ENCODE data around the gene CLOCK. TPM values are rescaled to one million over a fixed set of nuclear protein-coding genes. Genes with fewer than 3 reads are reported as not detected.

Gene CLOCK
- total and polyA plus RNA-seq, 5 donors from 2014 or later, result 4.6 to 16.6 (median 7.9) TPM

DNA sequence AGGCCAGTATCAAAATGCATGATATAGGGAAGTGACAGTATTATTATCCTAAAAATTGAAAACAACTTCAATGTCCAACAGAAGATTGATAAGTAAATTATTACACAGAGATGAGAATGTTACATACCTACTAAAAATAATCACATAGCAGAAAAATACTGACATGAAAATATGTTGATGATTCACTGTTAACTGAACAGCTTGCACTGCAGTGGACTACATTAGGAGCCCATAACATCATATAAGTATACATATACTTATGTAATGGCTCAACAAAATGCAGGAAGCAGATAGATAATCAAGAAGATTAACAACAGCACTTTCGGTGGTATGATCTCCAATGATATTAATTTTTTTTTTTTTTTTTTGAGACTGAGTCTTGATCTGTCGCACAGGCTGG is 7.1 kb downstream of the CLOCK start:
- H3K4me1 ChIP-seq (ENCODE audit: control insufficient read depth, insufficient read depth, low read length, poor library complexity, severe bottlenecking), result peaks cover 39% of the 10 kb centered on the region
- peak in 1 of 2 donors; percentile 25 for ATAC-seq (ENCODE audit: low read depth in 2 of 2)
- no peak overlapping the region for H3K4me3 ChIP-seq (ENCODE audit: low read depth, low read length)
- H3K9me3 Mint-ChIP-seq, result peaks cover 0 to 1% (median 0%) of the 10 kb centered on the region in 7 donors
- no peaks in the 10 kb centered on the region for H3K27me3 ChIP-seq (ENCODE audit: control insufficient read depth, insufficient read depth, low read length)
- no peaks in the 10 kb centered on the region for H3K9me3 ChIP-seq (ENCODE audit: control insufficient read depth in 2 of 2, low read length in 2 of 2)
- no peak overlapping the region for H3K27ac Mint-ChIP-seq
- H3K4me1 Mint-ChIP-seq, result peaks cover 42 to 78% (median 59%) of the 10 kb centered on the region in 4 donors
- DNase-seq, result no peak
- H3K27ac ChIP-seq (ENCODE audit: insufficient read depth, low read length, poor library complexity, severe bottlenecking), result no peak overlapping the region
- no peak overlapping the region for H3K4me3 Mint-ChIP-seq
- H3K36me3 ChIP-seq (ENCODE audit: control insufficient read depth, insufficient read depth, low read length), result no peaks in the 10 kb centered on the region
- H3K27me3 Mint-ChIP-seq, result no peaks in the 10 kb centered on the region
- H3K36me3 Mint-ChIP-seq, result peaks cover 14% of the 10 kb centered on the region

DNA sequence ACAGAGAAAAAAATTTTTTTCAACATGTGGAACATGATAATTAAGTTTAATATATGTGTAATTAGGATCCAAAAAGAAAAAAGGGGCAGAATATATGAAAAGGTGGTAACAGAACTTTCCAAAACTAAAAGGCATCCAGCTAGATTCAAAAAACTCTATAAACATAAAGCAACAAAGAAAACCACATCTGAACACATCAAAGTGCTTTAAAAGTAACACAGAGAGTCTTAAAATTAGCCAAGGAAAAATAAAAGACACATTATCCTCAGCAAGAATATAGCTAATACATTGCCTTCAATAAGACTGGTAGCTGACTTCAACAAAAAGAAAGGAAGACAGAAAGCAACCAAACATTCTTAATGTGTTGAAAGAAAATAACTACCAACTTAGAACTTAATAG is 8.2 kb downstream of the CLOCK start:
- no peaks in the 10 kb centered on the region for H3K27me3 ChIP-seq (ENCODE audit: control insufficient read depth, insufficient read depth, low read length)
- no peak for DNase-seq
- H3K4me3 ChIP-seq (ENCODE audit: low read depth, low read length), result peak overlapping the region; percentile 7
- no peak for ATAC-seq (ENCODE audit: low read depth in 2 of 2)
- H3K4me1 ChIP-seq (ENCODE audit: control insufficient read depth, insufficient read depth, low read length, poor library complexity, severe bottlenecking), result peaks cover 31% of the 10 kb centered on the region
- peak overlapping the region; percentile 6 to 47 (median 33) for H3K4me3 Mint-ChIP-seq
- peaks cover 22% of the 10 kb centered on the region for H3K36me3 Mint-ChIP-seq
- H3K9me3 ChIP-seq (ENCODE audit: control insufficient read depth in 2 of 2, low read length in 2 of 2), result no peaks in the 10 kb centered on the region
- peak overlapping the region in 1 of 3 donors; percentile 38 for H3K27ac Mint-ChIP-seq
- H3K36me3 ChIP-seq (ENCODE audit: control insufficient read depth, insufficient read depth, low read length), result no peaks in the 10 kb centered on the region
- peaks cover 0 to 6% (median 1%) of the 10 kb centered on the region in 7 donors for H3K9me3 Mint-ChIP-seq
- no peaks in the 10 kb centered on the region for H3K27me3 Mint-ChIP-seq
- no peak overlapping the region for H3K27ac ChIP-seq (ENCODE audit: insufficient read depth, low read length, poor library complexity, severe bottlenecking)
- peaks cover 33 to 72% (median 51%) of the 10 kb centered on the region in 4 donors for H3K4me1 Mint-ChIP-seq

DNA sequence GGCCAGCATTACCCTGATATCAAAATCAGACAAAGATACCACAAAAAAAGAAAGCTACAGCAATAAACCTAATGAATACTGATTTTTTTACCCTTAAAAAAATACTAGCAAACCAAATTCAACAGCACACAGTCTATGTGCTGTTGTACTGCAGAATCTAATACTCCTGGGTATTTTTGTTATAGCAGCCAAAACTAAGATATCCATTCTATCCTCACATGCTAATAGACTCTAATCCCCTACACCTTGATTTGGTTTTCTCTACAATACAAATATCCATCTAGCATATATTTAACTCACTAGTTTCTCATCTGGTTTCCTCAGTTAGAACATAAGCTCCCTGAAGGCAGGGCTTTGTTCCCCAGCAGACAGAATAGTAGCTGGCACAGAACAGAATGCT is 12.4 kb downstream of the CLOCK start:
- Mint-ChIP-seq H3K4me3 (no peak overlapping the region), H3K27ac (peak overlapping the region in 1 of 3 donors; percentile 33)
- no peak for ATAC-seq (ENCODE audit: low read depth in 2 of 2)

DNA sequence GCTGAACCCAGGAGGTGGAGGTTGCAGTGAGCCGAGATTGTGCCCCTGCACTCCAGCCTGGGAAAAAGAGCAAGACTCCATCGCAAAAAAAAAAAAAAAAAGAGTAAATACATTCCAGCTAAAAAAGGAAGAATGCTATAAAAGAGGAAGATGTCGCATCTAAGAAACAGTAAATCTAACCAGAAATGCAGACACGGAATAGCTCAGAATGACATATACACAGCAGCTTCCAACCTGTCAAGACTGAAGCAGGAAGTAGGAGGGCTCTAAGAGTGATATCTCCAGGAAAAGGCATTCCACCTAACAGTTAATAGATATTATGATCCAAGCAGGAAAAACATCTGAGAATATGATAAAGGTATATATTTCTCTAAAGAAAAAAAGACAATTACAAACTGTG is 16.0 kb downstream of the CLOCK start:
- Mint-ChIP-seq H3K27ac (no peak overlapping the region), H3K9me3 (peaks cover 2 to 25% (median 6%) of the 10 kb centered on the region in 7 donors), H3K4me1 (peaks cover 14 to 26% (median 20%) of the 10 kb centered on the region in 4 donors), H3K36me3 (peaks cover 38% of the 10 kb centered on the region), H3K4me3 (no peak overlapping the region), H3K27me3 (no peaks in the 10 kb centered on the region)
- Histone ChIP-seq H3K4me1 (ENCODE audit: control insufficient read depth, insufficient read depth, low read length, poor library complexity, severe bottlenecking) (no peaks in the 10 kb centered on the region), H3K27ac (ENCODE audit: insufficient read depth, low read length, poor library complexity, severe bottlenecking) (no peak overlapping the region), H3K27me3 (ENCODE audit: control insufficient read depth, insufficient read depth, low read length) (no peaks in the 10 kb centered on the region), H3K4me3 (ENCODE audit: low read depth, low read length) (no peak overlapping the region), H3K36me3 (ENCODE audit: control insufficient read depth, insufficient read depth, low read length) (no peaks in the 10 kb centered on the region), H3K9me3 (ENCODE audit: control insufficient read depth in 2 of 2, low read length in 2 of 2) (peaks cover 0 to 9% of the 10 kb centered on the region in 2 experiments)
- ATAC-seq (ENCODE audit: low read depth in 2 of 2), result no peak
- no peak for DNase-seq

More for the DNA sequence above, 12.4 kb downstream of the CLOCK start:
- Histone ChIP-seq H3K27me3 (ENCODE audit: control insufficient read depth, insufficient read depth, low read length) (no peaks in the 10 kb centered on the region), H3K4me3 (ENCODE audit: low read depth, low read length) (no peak overlapping the region), H3K4me1 (ENCODE audit: control insufficient read depth, insufficient read depth, low read length, poor library complexity, severe bottlenecking) (peaks cover 24% of the 10 kb centered on the region), H3K9me3 (ENCODE audit: control insufficient read depth in 2 of 2, low read length in 2 of 2) (peaks cover 0 to 9% of the 10 kb centered on the region in 2 experiments), H3K36me3 (ENCODE audit: control insufficient read depth, insufficient read depth, low read length) (no peaks in the 10 kb centered on the region), H3K27ac (ENCODE audit: insufficient read depth, low read length, poor library complexity, severe bottlenecking) (no peak overlapping the region)
- H3K9me3 Mint-ChIP-seq, result peaks cover 4 to 25% (median 6%) of the 10 kb centered on the region in 7 donors
- H3K4me1 Mint-ChIP-seq, result peaks cover 29 to 47% (median 31%) of the 10 kb centered on the region in 4 donors
- H3K36me3 Mint-ChIP-seq, result peaks cover 46% of the 10 kb centered on the region
- no peaks in the 10 kb centered on the region for H3K27me3 Mint-ChIP-seq
- no peak for DNase-seq

DNA sequence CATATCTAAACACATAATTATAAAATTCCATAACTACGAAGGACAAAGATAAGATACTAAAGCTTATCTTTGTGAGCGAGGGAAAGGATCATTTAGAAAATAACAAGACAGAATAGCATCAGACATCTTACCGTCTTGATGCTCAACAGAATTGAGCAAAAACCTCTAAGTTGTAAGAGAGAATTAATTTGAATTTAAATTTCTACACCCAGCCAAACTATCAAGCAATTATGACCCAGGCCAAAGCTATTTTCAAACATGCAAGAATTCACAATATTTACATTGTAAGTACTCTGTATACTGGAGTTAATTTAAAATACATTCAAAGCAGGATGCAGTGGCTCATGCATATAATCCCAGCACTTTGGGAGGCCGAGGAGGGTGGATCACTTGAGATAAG is 16.5 kb downstream of the CLOCK start:
- no peak overlapping the region for H3K27ac ChIP-seq (ENCODE audit: insufficient read depth, low read length, poor library complexity, severe bottlenecking)
- Mint-ChIP-seq H3K27me3 (no peaks in the 10 kb centered on the region), H3K27ac (no peak overlapping the region), H3K36me3 (peaks cover 38% of the 10 kb centered on the region), H3K4me3 (no peak overlapping the region), H3K4me1 (peaks cover 14 to 26% (median 20%) of the 10 kb centered on the region in 4 donors), H3K9me3 (peaks cover 2 to 25% (median 6%) of the 10 kb centered on the region in 7 donors)
- no peak overlapping the region for H3K4me3 ChIP-seq (ENCODE audit: low read depth, low read length)
- H3K4me1 ChIP-seq (ENCODE audit: control insufficient read depth, insufficient read depth, low read length, poor library complexity, severe bottlenecking), result no peaks in the 10 kb centered on the region
- H3K9me3 ChIP-seq (ENCODE audit: control insufficient read depth in 2 of 2, low read length in 2 of 2), result peaks cover 0 to 9% of the 10 kb centered on the region in 2 experiments
- no peak for ATAC-seq (ENCODE audit: low read depth in 2 of 2)
- no peak for DNase-seq
- H3K27me3 ChIP-seq (ENCODE audit: control insufficient read depth, insufficient read depth, low read length), result no peaks in the 10 kb centered on the region
- no peaks in the 10 kb centered on the region for H3K36me3 ChIP-seq (ENCODE audit: control insufficient read depth, insufficient read depth, low read length)

DNA sequence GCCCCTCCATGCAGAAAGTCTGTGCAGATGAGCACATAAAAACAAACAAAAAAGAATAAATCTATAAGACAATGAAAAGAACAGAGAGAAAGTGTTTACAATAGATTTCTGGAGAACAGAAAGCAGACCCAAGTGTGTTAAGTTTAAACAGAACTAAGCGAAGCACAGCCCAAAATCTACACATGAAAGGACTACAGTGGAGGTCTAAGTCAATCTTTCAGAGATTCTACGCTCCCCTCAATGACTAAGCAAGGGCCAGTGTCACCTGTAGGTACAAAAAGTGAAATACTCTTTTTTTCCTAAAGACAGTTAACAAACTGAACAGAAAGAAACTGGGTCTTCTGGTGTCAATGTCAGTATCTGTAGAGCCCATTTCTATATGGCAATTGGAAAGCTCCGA is 18.2 kb downstream of the CLOCK start:
- H3K27ac Mint-ChIP-seq, result no peak overlapping the region
- peaks cover 10 to 33% (median 20%) of the 10 kb centered on the region in 4 donors for H3K4me1 Mint-ChIP-seq
- peaks cover 37% of the 10 kb centered on the region for H3K36me3 Mint-ChIP-seq
- H3K4me3 ChIP-seq (ENCODE audit: low read depth, low read length), result no peak overlapping the region
- H3K27me3 ChIP-seq (ENCODE audit: control insufficient read depth, insufficient read depth, low read length), result no peaks in the 10 kb centered on the region
- H3K4me1 ChIP-seq (ENCODE audit: control insufficient read depth, insufficient read depth, low read length, poor library complexity, severe bottlenecking), result no peaks in the 10 kb centered on the region
- H3K4me3 Mint-ChIP-seq, result no peak overlapping the region
- H3K27me3 Mint-ChIP-seq, result no peaks in the 10 kb centered on the region
- H3K9me3 Mint-ChIP-seq, result peaks cover 2 to 21% (median 5%) of the 10 kb centered on the region in 7 donors
- H3K27ac ChIP-seq (ENCODE audit: insufficient read depth, low read length, poor library complexity, severe bottlenecking), result no peak overlapping the region
- H3K36me3 ChIP-seq (ENCODE audit: control insufficient read depth, insufficient read depth, low read length), result no peaks in the 10 kb centered on the region
- H3K9me3 ChIP-seq (ENCODE audit: control insufficient read depth in 2 of 2, low read length in 2 of 2), result peaks cover 0 to 9% of the 10 kb centered on the region in 2 experiments
- DNase-seq (no peak), ATAC-seq (ENCODE audit: low read depth in 2 of 2) (no peak)

DNA sequence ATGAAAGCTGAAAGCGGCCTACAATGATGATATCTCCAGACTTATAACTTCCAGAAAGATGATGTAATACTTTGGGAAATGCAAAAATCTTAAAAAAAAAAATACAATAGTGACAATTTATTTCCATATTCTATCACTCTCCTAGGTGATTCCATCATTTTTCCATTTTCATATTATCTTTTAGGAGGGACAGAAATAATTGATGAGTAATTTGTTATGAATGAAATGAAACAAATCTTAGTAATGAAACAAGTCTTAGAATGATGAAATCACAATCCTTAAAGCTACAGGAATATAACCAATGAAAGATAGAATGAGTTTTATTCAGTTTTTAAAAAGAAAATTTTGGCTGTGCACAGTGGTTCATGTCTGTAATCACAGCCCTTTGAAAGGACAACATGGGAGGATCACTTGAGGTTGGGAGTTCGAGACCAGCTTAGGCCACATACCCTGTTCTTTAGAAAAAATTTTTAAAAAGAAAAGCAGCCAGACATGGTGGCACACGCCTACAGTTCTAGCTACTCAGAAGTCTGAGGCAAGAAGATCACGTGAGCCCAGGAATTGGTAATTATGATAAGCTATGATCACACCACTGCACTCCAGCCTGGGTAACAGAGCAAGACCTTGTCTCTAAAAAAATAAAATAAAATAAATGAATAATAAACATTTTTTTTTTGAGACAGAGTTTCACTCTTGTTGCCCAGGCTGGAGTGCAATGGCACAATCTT is 21.7 kb downstream of the CLOCK start:
- Mint-ChIP-seq H3K9me3 (peaks cover 0 to 4% (median 3%) of the 10 kb centered on the region in 7 donors), H3K4me3 (no peak overlapping the region), H3K27ac (no peak overlapping the region), H3K27me3 (no peaks in the 10 kb centered on the region), H3K36me3 (peaks cover 21% of the 10 kb centered on the region), H3K4me1 (peaks cover 8 to 34% (median 18%) of the 10 kb centered on the region in 4 donors)
- ATAC-seq (ENCODE audit: low read depth in 2 of 2) (no peak), DNase-seq (no peak)
- no peaks in the 10 kb centered on the region for H3K27me3 ChIP-seq (ENCODE audit: control insufficient read depth, insufficient read depth, low read length)
- H3K9me3 ChIP-seq (ENCODE audit: control insufficient read depth in 2 of 2, low read length in 2 of 2), result peaks cover 0 to 3% of the 10 kb centered on the region in 2 experiments
- no peak overlapping the region for H3K27ac ChIP-seq (ENCODE audit: insufficient read depth, low read length, poor library complexity, severe bottlenecking)
- no peaks in the 10 kb centered on the region for H3K4me1 ChIP-seq (ENCODE audit: control insufficient read depth, insufficient read depth, low read length, poor library complexity, severe bottlenecking)
- no peak overlapping the region for H3K4me3 ChIP-seq (ENCODE audit: low read depth, low read length)
- H3K36me3 ChIP-seq (ENCODE audit: control insufficient read depth, insufficient read depth, low read length), result no peaks in the 10 kb centered on the region

DNA sequence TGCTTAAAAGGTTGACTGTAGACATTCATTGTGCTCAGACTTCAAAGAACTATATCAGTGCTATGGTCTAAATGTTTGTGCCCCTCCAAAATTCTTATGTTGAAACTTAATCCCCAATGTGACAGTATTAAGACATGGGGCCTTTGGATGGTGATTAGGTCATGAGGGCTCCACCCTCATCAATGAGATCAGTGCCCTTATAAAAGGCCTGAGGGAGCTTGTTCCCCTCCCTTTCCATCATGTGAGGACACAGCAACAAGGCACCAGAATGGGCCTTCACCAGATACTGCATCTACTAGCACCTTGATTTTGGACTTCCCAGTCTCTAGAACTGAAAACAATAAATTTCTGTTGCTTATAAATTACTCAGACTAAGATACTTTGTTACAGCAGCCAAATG is 28.3 kb downstream of the CLOCK start:
- Mint-ChIP-seq H3K4me3 (no peak overlapping the region), H3K9me3 (peaks cover 0 to 4% (median 1%) of the 10 kb centered on the region in 7 donors), H3K36me3 (peaks cover 12% of the 10 kb centered on the region), H3K27me3 (no peaks in the 10 kb centered on the region), H3K27ac (no peak overlapping the region), H3K4me1 (peaks cover 17 to 22% (median 22%) of the 10 kb centered on the region in 4 donors)
- H3K4me1 ChIP-seq (ENCODE audit: control insufficient read depth, insufficient read depth, low read length, poor library complexity, severe bottlenecking), result peaks cover 3% of the 10 kb centered on the region
- no peak overlapping the region for H3K4me3 ChIP-seq (ENCODE audit: low read depth, low read length)
- no peaks in the 10 kb centered on the region for H3K36me3 ChIP-seq (ENCODE audit: control insufficient read depth, insufficient read depth, low read length)
- H3K27me3 ChIP-seq (ENCODE audit: control insufficient read depth, insufficient read depth, low read length), result no peaks in the 10 kb centered on the region
- H3K9me3 ChIP-seq (ENCODE audit: control insufficient read depth in 2 of 2, low read length in 2 of 2), result no peaks in the 10 kb centered on the region
- DNase-seq, result no peak
- H3K27ac ChIP-seq (ENCODE audit: insufficient read depth, low read length, poor library complexity, severe bottlenecking), result no peak overlapping the region
- ATAC-seq (ENCODE audit: low read depth in 2 of 2), result no peak
